Erythroblast (primary cell): ENCODE data around the gene CRKL.

Experiments
- GATA1 ChIP-seq: IDR thresholded peaks from 2 replicates; pipeline ENCODE4 v1.6.1; 2011; ENCODE audit warnings: low read depth, mild to moderate bottlenecking, control low read depth, low read length, moderate library complexity
- POLR2A ChIP-seq: IDR thresholded peaks from 2 replicates; pipeline ENCODE4 v1.6.1; 2011; ENCODE audit warnings: mild to moderate bottlenecking, low read length

- no peak for TF ChIP-seq POLR2A
- TF ChIP-seq GATA1: no peak
These were observed 43.4 kb downstream of the CRKL start for GRCh38 chr22:20960609-20961008.
